Measurements from ENCODE around the gene ONECUT1. TPM values are rescaled to one million over a fixed set of nuclear protein-coding genes. Genes with fewer than 3 reads are reported as not detected.

ONECUT1 gene
- total RNA-seq, 1 donor from 2014 or later, result 48.9 TPM

- Mint-ChIP-seq H3K27me3 (ENCODE audit: unreplicated experiment) (peaks cover 34% of the 10 kb centered on the region), H3K4me1 (ENCODE audit: low read depth, unreplicated experiment) (peaks cover 28% of the 10 kb centered on the region)
Observed at GRCh38 chr15:52796753-52797520, 6.8 kb upstream of the ONECUT1 start.

GRCh38 chr15:52796228-52796521 lies 6.0 kb upstream of the ONECUT1 start:
- no peak for DNase-seq

More at GRCh38 chr15:52796753-52797520, 6.8 kb upstream of the ONECUT1 start:
- no peak for DNase-seq
- Mint-ChIP-seq H3K36me3 (ENCODE audit: unreplicated experiment) (no peaks in the 10 kb centered on the region), H3K9me3 (ENCODE audit: unreplicated experiment) (peaks cover 20% of the 10 kb centered on the region), H3K4me3 (ENCODE audit: unreplicated experiment) (peak overlapping the region; percentile 17), H3K27ac (ENCODE audit: unreplicated experiment) (no peak overlapping the region)
- TF ChIP-seq CTCF (IDR thresholded peaks at IDR 0.05; ENCODE audit: partially characterized antibody, unreplicated experiment), result no peak

GRCh38 chr15:52795464-52796227 lies 5.5 kb upstream of the ONECUT1 start:
- peak overlapping the region; percentile 73 for H3K4me3 Mint-ChIP-seq (ENCODE audit: unreplicated experiment)
- no peak for DNase-seq
- H3K27me3 Mint-ChIP-seq (ENCODE audit: unreplicated experiment), result peaks cover 35% of the 10 kb centered on the region
- no peak overlapping the region for H3K27ac Mint-ChIP-seq (ENCODE audit: unreplicated experiment)
- TF ChIP-seq CTCF (IDR thresholded peaks at IDR 0.05; ENCODE audit: partially characterized antibody, unreplicated experiment), result no peak
- H3K36me3 Mint-ChIP-seq (ENCODE audit: unreplicated experiment), result no peaks in the 10 kb centered on the region
- H3K4me1 Mint-ChIP-seq (ENCODE audit: low read depth, unreplicated experiment), result peaks cover 27% of the 10 kb centered on the region
- peaks cover 20% of the 10 kb centered on the region for H3K9me3 Mint-ChIP-seq (ENCODE audit: unreplicated experiment)

More at GRCh38 chr15:52796228-52796521, 6.0 kb upstream of the ONECUT1 start:
- Mint-ChIP-seq H3K36me3 (ENCODE audit: unreplicated experiment) (no peaks in the 10 kb centered on the region), H3K4me3 (ENCODE audit: unreplicated experiment) (no peak overlapping the region), H3K27me3 (ENCODE audit: unreplicated experiment) (peaks cover 34% of the 10 kb centered on the region), H3K9me3 (ENCODE audit: unreplicated experiment) (peaks cover 20% of the 10 kb centered on the region), H3K4me1 (ENCODE audit: low read depth, unreplicated experiment) (peaks cover 27% of the 10 kb centered on the region), H3K27ac (ENCODE audit: unreplicated experiment) (no peak overlapping the region)
- TF ChIP-seq CTCF (IDR thresholded peaks at IDR 0.05; ENCODE audit: partially characterized antibody, unreplicated experiment), result no peak

- no peak for TF ChIP-seq CTCF (IDR thresholded peaks at IDR 0.05; ENCODE audit: partially characterized antibody, unreplicated experiment)
- Mint-ChIP-seq H3K4me3 (ENCODE audit: unreplicated experiment) (peak overlapping the region; percentile 70), H3K4me1 (ENCODE audit: low read depth, unreplicated experiment) (peaks cover 21% of the 10 kb centered on the region), H3K27ac (ENCODE audit: unreplicated experiment) (no peak overlapping the region), H3K9me3 (ENCODE audit: unreplicated experiment) (peaks cover 13% of the 10 kb centered on the region), H3K27me3 (ENCODE audit: unreplicated experiment) (peaks cover 31% of the 10 kb centered on the region), H3K36me3 (ENCODE audit: unreplicated experiment) (no peaks in the 10 kb centered on the region)
- no peak for DNase-seq
Observed at GRCh38 chr15:52794665-52795463, 4.7 kb upstream of the ONECUT1 start.

Measured in glutamatergic neuron (in vitro differentiated cells).